Measurements from ENCODE around the gene TMEM126B.

DNA sequence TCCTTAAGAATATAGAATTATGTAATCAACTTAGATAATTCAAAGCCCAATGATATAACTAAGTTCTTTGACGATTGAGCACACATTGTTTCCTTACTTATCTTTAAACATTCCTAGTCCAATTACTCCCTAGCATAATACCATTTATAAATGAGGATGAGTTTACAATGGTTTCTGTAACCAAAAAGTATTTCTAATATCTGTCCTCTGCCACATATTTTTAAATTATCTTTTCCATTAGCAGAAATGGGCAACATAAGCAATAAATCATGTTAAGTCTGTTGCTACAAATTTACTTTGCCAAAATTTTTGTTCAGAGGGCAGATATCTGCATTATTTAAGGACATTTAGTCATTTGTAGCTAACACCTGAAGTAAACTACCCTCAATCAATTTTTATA, 29.8 kb downstream of the TMEM126B start:
- TF ChIP-seq CTCF (conservative IDR thresholded peaks at IDR 0.05 in 1 of 2, IDR thresholded peaks at IDR 0.05 in 1 of 2; ENCODE audit: extremely low read depth in 1 of 2, insufficient read depth in 1 of 2, low read depth in 1 of 2, low read length in 2 of 2) (no peak), EZH2 (IDR thresholded peaks at IDR 0.05; ENCODE audit: borderline replicate concordance, low read length) (no peak)

All from mammary epithelial cell (primary cell).